Measurements from ENCODE around the gene GALNT14. TPM values are rescaled to one million over a fixed set of nuclear protein-coding genes. Genes with fewer than 3 reads are reported as not detected.
"Not testable (repeated sequence)": the region's sequence is repeated elsewhere in the genome, so short reads cannot be mapped to it uniquely, and the experiment has no call there.

GALNT14 gene
- total RNA-seq = 1 to 10 TPM; 1.1 to 1.5 TPM

GRCh38 chr2:31138037-31138962, at the start of gene GALNT14:
Gene GALNT14 (minus strand): TSS chr2:31138440. CDS start chr2:31138086, 354 bp downstream.
- H3K27me3 Mint-ChIP-seq (ENCODE audit: low read depth) = peaks cover 51% of the 10 kb centered on the region

DNA sequence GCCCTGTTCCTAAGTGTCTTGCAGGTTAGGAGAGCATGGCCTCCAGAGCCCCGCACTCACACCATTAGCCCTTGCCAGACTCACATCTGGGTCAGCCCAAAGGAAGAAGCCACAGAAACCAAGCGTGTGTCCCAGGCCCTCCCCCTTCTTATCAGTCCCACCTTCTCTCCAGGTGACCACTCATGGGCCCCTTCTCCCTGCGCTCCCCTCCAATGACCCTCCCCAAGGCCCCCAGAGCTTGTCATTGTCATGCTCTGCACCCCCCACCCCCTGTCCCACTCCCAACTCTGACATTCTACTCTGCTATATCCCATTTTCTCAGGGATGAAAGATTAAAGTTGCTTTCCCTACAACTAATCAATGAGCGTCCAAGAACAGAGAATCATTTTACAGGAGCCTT, 48.9 kb upstream of the GALNT14 start:
- intact Hi-C loops (cut with micrococcal nuclease) = no loop called here
- no peaks in the 10 kb centered on the region for H3K4me1 Mint-ChIP-seq (ENCODE audit: low read depth)
- H3K27ac Mint-ChIP-seq = no peak overlapping the region
- CTCF ChIA-PET = no interaction called here
- H3K36me3 Mint-ChIP-seq (ENCODE audit: low read depth) = no peaks in the 10 kb centered on the region
- H3K27me3 Mint-ChIP-seq (ENCODE audit: low read depth) = no peaks in the 10 kb centered on the region
- no peak for DNase-seq
- no peak overlapping the region for H3K4me3 Mint-ChIP-seq
- H3K9me3 Mint-ChIP-seq = no peaks in the 10 kb centered on the region

More at GRCh38 chr2:31138037-31138962, at the start of gene GALNT14:
- Mint-ChIP-seq H3K36me3 (ENCODE audit: low read depth) (no peaks in the 10 kb centered on the region), H3K9me3 (no peaks in the 10 kb centered on the region), H3K27ac (no peak within 1 kb of the TSS), H3K4me1 (ENCODE audit: low read depth) (peaks cover 6% of the 10 kb centered on the region), H3K4me3 (peak within 1 kb of the TSS; percentile 68)
- CTCF ChIA-PET = interaction anchor here (0.6 to 1.5 kb wide), 8 partner anchors 11 to 428 kb away, joined by 3 to 5 read pairs (median 3); no protein-coding TSS in a partner anchor
- intact Hi-C loops (cut with micrococcal nuclease) = loop anchor here (1.0 to 10.0 kb wide), 4 partner anchors 32 to 973 kb away; no protein-coding TSS in a partner anchor
- DNase-seq = peak; percentile 68

- intact Hi-C loops (cut with micrococcal nuclease); H3K9me3 Mint-ChIP-seq; H3K27me3 Mint-ChIP-seq (ENCODE audit: low read depth); H3K4me3 Mint-ChIP-seq; H3K4me1 Mint-ChIP-seq (ENCODE audit: low read depth); H3K36me3 Mint-ChIP-seq (ENCODE audit: low read depth); DNase-seq; H3K27ac Mint-ChIP-seq; CTCF ChIA-PET: not testable (repeated sequence)
Observed at GRCh38 chr2:31183973-31184372, 45.7 kb upstream of the GALNT14 start.

GRCh38 chr2:31176742-31177141, 38.5 kb upstream of the GALNT14 start:
- H3K4me1 Mint-ChIP-seq (ENCODE audit: low read depth) = no peaks in the 10 kb centered on the region
- intact Hi-C loops (cut with micrococcal nuclease) = no loop called here

GRCh38 chr2:31171142-31171541, 32.9 kb upstream of the GALNT14 start:
- Mint-ChIP-seq H3K27me3 (ENCODE audit: low read depth) (peaks cover 3% of the 10 kb centered on the region), H3K4me3 (no peak overlapping the region), H3K9me3 (no peaks in the 10 kb centered on the region), H3K4me1 (ENCODE audit: low read depth) (no peaks in the 10 kb centered on the region), H3K27ac (no peak overlapping the region), H3K36me3 (ENCODE audit: low read depth) (no peaks in the 10 kb centered on the region)
- CTCF ChIA-PET = interaction anchor here (0.7 to 7.1 kb wide), 8 partner anchors 9 to 1018 kb away, joined by 3 to 93 read pairs (median 4); no protein-coding TSS in a partner anchor
- no peak for DNase-seq
- intact Hi-C loops (cut with micrococcal nuclease) = no loop called here

More at GRCh38 chr2:31176742-31177141, 38.5 kb upstream of the GALNT14 start:
- Mint-ChIP-seq H3K27ac (no peak overlapping the region), H3K9me3 (no peaks in the 10 kb centered on the region), H3K27me3 (ENCODE audit: low read depth) (no peaks in the 10 kb centered on the region), H3K4me3 (no peak overlapping the region), H3K36me3 (ENCODE audit: low read depth) (no peaks in the 10 kb centered on the region)
- no peak for DNase-seq
- CTCF ChIA-PET = interaction anchor here (1.6 kb wide), 1 partner anchor 464 kb away, joined by 4 read pairs; no protein-coding TSS in a partner anchor

DNA sequence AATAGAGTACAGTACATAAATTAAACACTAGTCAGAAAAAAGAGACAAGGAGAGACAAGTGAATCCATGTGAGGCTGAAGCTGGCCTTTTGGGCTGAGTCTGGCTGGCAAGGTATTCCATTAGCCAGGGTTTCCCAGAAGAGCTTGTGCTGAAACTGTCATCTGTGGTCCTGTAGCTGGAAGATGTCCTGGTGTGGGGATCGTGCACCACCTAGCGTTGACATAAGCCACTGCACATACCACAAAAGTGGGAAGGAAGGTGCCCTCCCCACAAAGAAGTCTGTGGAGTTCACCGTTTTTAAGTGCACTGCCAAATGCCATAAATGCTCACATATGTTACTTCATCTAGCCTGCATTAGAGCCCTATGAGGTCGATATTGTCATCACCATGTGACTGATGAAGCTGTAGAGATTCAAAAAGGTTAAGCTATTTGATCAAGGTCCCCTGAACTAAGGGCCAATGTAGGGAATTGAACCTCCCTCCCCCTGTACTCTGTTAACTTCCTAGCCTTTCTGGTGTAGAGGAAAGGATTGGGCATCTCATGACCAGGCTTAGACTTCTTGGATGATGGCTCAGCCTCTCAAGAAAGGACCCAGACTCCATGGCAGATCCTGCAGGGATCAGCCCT, 31.9 kb upstream of the GALNT14 start:
- CTCF ChIA-PET = interaction anchor here (0.6 to 7.1 kb wide), 29 partner anchors 10 to 1005 kb away, joined by 3 to 93 read pairs (median 4); partner anchors contain the start of gene GALNT14
- intact Hi-C loops (cut with micrococcal nuclease) = loop anchor here (1.0 kb wide), 5 partner anchors 32 to 1005 kb away; partner anchors contain the start of gene GALNT14
- Mint-ChIP-seq H3K9me3 (no peaks in the 10 kb centered on the region), H3K27ac (no peak overlapping the region), H3K4me3 (no peak overlapping the region), H3K4me1 (ENCODE audit: low read depth) (no peaks in the 10 kb centered on the region), H3K36me3 (ENCODE audit: low read depth) (no peaks in the 10 kb centered on the region), H3K27me3 (ENCODE audit: low read depth) (peaks cover 3% of the 10 kb centered on the region)
- DNase-seq = peak; percentile 68

DNA sequence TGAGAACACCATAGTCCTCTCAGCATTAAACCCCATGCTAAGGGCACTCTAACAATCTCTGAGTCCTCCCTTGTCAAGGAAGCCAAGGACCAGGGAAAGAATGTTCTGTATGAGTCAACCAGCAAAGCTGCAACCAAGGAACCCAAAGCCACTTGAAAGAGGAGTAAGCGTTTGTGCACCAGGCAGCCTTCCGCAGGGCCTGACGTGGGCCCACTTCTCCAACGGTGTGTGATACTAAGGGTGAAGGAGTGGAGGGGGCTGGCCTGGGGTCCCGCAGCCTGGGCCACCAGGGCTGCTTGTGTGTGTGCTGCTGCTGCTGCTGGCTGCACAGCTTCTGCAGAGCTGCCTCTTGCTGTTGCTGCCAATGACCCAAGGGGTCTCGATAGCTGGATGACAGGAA, 30.1 kb upstream of the GALNT14 start:
- CTCF ChIA-PET = interaction anchor here (0.6 to 7.1 kb wide), 8 partner anchors 10 to 454 kb away, joined by 3 to 93 read pairs (median 8); no protein-coding TSS in a partner anchor
- peaks cover 2% of the 10 kb centered on the region for H3K4me1 Mint-ChIP-seq (ENCODE audit: low read depth)
- H3K27ac Mint-ChIP-seq = no peak overlapping the region
- no peak overlapping the region for H3K4me3 Mint-ChIP-seq
- intact Hi-C loops (cut with micrococcal nuclease) = no loop called here
- DNase-seq = no peak
- peaks cover 3% of the 10 kb centered on the region for H3K27me3 Mint-ChIP-seq (ENCODE audit: low read depth)
- H3K36me3 Mint-ChIP-seq (ENCODE audit: low read depth) = no peaks in the 10 kb centered on the region
- no peaks in the 10 kb centered on the region for H3K9me3 Mint-ChIP-seq

DNA sequence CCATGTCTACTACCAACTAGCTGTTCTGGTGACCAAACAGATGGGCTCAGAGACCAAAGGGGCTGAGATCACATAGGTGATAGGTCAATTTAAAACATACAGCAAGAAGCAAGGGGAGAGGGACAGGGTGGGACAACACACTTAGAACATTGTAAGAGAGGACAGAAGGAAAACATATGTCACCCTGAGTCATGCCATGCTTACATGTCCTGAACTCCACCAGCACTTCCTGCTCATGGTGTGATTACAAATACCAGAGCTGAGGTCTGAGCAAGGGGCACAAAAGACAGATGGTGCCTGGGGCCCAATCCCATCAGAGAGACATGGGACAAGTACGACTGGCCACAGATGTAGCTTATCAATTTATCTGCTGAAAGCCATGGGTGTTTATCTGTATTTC, 28.7 kb upstream of the GALNT14 start:
- Mint-ChIP-seq H3K4me3 (no peak overlapping the region), H3K36me3 (ENCODE audit: low read depth) (no peaks in the 10 kb centered on the region), H3K27me3 (ENCODE audit: low read depth) (peaks cover 3% of the 10 kb centered on the region), H3K27ac (no peak overlapping the region), H3K4me1 (ENCODE audit: low read depth) (peaks cover 2% of the 10 kb centered on the region), H3K9me3 (no peaks in the 10 kb centered on the region)
- CTCF ChIA-PET = interaction anchor here (1.2 to 7.1 kb wide), 2 partner anchors 14 to 453 kb away, joined by 3 to 93 read pairs; no protein-coding TSS in a partner anchor
- intact Hi-C loops (cut with micrococcal nuclease) = no loop called here
- DNase-seq = no peak

DNA sequence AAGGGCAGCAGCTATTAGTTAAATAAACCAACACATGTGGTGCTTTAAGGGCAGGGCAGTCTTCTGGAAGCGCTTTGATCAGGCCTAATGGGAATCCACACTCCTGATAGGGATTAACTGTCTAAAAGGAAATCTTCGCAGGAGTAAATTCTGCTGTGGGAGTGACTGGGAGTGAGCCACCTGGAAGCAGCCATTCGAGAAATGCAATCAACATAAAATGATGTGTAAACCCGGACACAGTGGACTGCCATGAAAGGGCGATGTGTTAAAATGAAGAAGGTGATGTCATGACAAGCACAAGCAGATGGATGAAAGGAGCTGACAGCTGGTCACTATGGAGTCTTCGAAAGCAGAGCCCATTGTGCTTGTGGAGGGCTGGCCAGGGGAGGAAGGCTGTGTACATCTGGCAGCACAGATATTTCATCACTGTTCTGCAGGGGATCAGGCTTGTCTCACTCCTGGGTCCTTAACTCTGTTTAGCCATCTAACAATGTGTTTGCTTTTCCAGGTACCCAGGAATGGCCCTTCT, 24.8 kb upstream of the GALNT14 start:
- Mint-ChIP-seq H3K27ac (no peak overlapping the region), H3K36me3 (ENCODE audit: low read depth) (no peaks in the 10 kb centered on the region), H3K9me3 (no peaks in the 10 kb centered on the region), H3K4me1 (ENCODE audit: low read depth) (peaks cover 2% of the 10 kb centered on the region), H3K4me3 (no peak overlapping the region), H3K27me3 (ENCODE audit: low read depth) (no peaks in the 10 kb centered on the region)
- CTCF ChIA-PET = interaction anchor here (1.5 kb wide), 2 partner anchors 8 to 998 kb away, joined by 3 to 5 read pairs; no protein-coding TSS in a partner anchor
- intact Hi-C loops (cut with micrococcal nuclease) = no loop called here
- DNase-seq = no peak

GRCh38 chr2:31161637-31162036, 23.4 kb upstream of the GALNT14 start:
- no peaks in the 10 kb centered on the region for H3K36me3 Mint-ChIP-seq (ENCODE audit: low read depth)

GRCh38 chr2:31151501-31151900, 13.3 kb upstream of the GALNT14 start:
- no peak for DNase-seq

More at GRCh38 chr2:31161637-31162036, 23.4 kb upstream of the GALNT14 start:
- no peak for DNase-seq
- Mint-ChIP-seq H3K9me3 (no peaks in the 10 kb centered on the region), H3K4me3 (no peak overlapping the region), H3K4me1 (ENCODE audit: low read depth) (peaks cover 2% of the 10 kb centered on the region), H3K27me3 (ENCODE audit: low read depth) (no peaks in the 10 kb centered on the region), H3K27ac (no peak overlapping the region)
- CTCF ChIA-PET = interaction anchor here (1.5 kb wide), 2 partner anchors 10 to 997 kb away, joined by 3 to 5 read pairs; no protein-coding TSS in a partner anchor
- intact Hi-C loops (cut with micrococcal nuclease) = no loop called here

More at GRCh38 chr2:31151501-31151900, 13.3 kb upstream of the GALNT14 start:
- Mint-ChIP-seq H3K9me3 (no peaks in the 10 kb centered on the region), H3K27ac (no peak overlapping the region), H3K4me1 (ENCODE audit: low read depth) (no peaks in the 10 kb centered on the region), H3K36me3 (ENCODE audit: low read depth) (no peaks in the 10 kb centered on the region), H3K27me3 (ENCODE audit: low read depth) (peaks cover 2% of the 10 kb centered on the region), H3K4me3 (no peak overlapping the region)
- CTCF ChIA-PET = interaction anchor here (0.5 to 2.3 kb wide), 4 partner anchors 18 to 954 kb away, joined by 3 to 10 read pairs (median 4); no protein-coding TSS in a partner anchor
- intact Hi-C loops (cut with micrococcal nuclease) = no loop called here
